Measurements from ENCODE around the gene RMP24.
A peak's percentile ranks its signal among the peaks of the same experiment; 100 is the strongest.
"Not testable (repeated sequence)": the region's sequence is repeated elsewhere in the genome, so short reads cannot be mapped to it uniquely, and the experiment has no call there.

RMP24 gene

GRCh38 chr18:35968278-35968880 is 4.1 kb upstream of the RMP24 start:
- no peak for DNase-seq (ENCODE audit: low spot score)

- no peak for DNase-seq (ENCODE audit: low spot score)
These were observed 2.8 kb upstream of the RMP24 start for GRCh38 chr18:35969676-35970075.

DNA sequence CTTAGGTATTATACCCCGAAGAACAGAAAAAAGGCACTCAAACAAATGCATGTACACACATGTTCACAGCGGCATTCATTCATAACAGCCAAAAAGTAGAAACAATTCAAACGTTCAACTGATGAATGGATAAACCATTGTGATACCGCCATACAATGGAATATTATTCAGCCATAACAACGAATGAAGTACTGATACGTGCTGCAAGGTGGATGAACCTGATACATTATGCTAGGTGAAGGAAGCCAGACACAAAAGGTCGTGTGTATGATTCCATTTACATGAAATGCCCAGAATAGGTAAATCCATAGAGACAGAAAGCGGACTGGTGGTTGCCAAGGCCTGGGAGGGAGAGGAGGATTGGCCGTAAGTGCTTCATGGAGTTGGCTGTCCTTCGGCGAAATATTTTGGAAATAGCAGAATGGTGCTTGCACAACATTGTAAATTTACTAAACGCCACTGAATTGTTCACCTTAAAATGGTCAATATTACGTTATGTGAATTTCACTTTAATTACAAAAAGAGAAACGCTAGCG is 750 bp upstream of the RMP24 start:
- DNase-seq (ENCODE audit: low spot score): peak; percentile 3

GRCh38 chr18:35973650-35974049 is 1.2 kb downstream of the RMP24 start:
- no peak for DNase-seq (ENCODE audit: low spot score)

DNA sequence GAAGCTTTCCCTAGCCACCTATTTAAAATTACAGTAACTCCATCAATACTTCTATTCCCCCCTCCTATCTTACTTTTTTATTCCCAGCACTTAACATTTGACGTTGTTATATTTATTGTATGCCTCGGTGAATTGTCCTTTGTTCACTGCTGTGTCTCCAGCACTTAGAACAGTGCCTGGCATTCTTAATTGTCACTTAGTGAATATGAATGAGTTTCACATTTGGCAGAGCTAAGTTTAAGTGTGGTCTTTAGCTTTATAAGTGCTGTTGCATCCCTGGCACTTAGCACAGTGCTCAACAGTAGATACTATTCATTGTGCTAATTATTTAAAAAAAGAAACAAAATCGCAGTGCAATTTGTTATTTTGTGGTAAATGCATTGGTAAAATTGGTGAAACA is 1.7 kb downstream of the RMP24 start:
- DNase-seq (ENCODE audit: low spot score): no peak

- no peak for DNase-seq (ENCODE audit: low spot score)
These were observed 6.6 kb downstream of the RMP24 start for GRCh38 chr18:35979112-35979511.

DNA sequence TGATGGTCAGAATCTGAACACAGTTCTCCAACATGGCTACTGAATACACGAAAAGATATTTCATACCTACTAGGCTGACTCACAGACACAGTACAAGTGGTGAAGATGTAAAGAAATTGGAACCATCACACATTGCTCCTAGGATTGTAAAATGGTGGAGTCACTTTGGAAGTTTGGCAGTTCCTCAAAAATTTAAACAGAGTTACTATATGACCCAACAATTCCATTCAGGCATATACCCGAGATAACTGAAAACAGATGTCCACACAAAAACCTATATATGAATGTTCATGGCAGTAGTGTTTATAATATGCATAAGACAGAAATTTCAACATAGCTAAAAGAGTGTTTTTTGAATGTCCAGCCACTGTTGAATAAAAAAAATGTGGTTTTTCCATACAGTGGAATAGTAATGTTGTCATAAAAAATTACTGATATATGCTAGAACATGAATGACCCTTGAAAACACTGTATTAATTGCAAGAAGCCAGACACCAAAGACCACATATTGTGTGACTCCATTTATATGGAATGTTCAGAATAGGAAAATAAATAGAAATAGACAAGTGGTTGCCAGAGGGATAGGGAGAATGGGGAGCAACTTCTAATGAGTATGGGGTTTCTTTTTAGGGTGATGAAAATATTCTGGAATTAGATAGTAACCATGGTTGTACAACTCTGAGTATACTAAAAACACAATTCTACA is 10.1 kb downstream of the RMP24 start:
- no peak for DNase-seq (ENCODE audit: low spot score)

GRCh38 chr18:35983147-35983546 is 10.7 kb downstream of the RMP24 start:
- no peak for DNase-seq (ENCODE audit: low spot score)

DNA sequence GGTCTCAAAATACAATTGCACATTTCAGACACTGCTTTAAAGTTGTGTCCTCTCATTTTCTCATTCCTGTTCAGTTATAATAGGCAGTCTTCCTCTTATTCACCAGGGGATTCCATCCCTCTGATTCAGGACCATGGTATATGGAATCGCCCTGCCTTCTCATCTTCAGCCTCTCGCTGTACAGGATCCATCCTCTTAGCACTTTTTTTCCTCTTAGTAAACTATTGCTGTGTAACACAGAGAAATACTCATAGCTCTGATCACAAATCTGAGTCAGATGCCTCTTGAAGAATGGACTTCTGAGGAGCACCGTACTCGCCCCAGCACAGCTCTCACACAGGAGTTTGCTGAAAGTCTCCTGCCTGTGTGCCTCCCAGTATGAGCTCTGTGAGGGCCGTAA is 11.3 kb downstream of the RMP24 start:
- DNase-seq (ENCODE audit: low spot score): no peak

DNA sequence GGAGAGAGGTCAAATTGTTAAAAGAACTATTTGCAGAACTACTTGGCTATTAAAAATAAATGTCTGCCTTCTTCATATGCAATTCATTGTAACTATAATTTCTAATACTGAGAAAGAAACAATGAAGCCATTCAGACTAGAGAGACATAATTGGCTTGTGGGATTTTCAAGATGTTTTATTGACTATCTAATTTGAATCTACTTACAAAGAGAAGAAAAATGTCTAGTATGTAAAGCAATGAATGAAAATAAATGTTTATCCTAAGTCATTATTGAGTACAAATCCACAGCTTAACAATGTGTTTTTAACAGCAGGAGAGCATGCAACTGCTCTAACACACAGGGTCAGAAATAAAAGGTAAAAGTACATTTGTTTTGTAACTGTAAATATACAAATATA is 19.2 kb downstream of the RMP24 start:
- no peak for DNase-seq (ENCODE audit: low spot score)

- DNase-seq (ENCODE audit: low spot score): no peak
These were observed 20.5 kb downstream of the RMP24 start for GRCh38 chr18:35993013-35993412.

GRCh38 chr18:35998967-35999366 is 26.5 kb downstream of the RMP24 start:
- peak; percentile 4 for DNase-seq (ENCODE audit: low spot score)

DNA sequence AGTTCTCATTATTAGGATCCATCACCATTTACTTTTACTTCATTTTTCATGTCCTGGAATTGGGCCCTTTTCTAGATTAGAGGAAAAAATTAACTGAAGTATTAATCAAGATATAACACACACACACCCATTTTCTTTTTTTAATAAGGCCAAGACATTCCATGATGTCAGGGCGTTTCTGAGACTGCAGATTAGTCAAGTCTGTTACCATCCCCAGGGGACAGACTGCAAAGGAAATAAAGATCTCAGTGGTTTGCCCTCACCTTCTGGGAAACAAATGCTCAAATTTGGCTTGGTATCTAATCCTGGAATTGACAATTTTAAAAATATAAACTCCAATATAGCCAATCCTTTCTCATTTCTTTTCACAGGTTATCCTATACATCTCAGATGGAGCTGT is 27.4 kb downstream of the RMP24 start:
- DNase-seq (ENCODE audit: low spot score): no peak

GRCh38 chr18:36006997-36007396 is 34.5 kb downstream of the RMP24 start:
- no peak for DNase-seq (ENCODE audit: low spot score)

DNA sequence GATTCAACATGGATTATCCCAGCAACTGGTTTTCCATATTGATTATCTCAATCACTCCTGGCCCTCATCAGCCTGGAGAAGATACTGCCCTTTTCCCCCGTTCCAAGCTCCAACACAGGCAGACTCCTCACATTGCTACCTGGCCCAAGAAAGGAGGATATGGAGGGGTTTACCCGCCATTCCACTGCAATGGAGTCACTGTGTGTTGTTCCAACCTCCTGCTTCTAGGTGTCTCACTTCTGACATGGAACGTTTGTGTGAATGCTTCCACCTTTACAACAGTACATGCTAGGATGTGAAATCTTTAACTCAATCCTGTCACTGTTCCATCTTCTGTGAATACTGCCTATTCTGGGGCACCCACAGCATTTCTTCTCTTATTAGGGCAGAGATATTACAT is 36.7 kb downstream of the RMP24 start:
- no peak for DNase-seq (ENCODE audit: low spot score)

DNA sequence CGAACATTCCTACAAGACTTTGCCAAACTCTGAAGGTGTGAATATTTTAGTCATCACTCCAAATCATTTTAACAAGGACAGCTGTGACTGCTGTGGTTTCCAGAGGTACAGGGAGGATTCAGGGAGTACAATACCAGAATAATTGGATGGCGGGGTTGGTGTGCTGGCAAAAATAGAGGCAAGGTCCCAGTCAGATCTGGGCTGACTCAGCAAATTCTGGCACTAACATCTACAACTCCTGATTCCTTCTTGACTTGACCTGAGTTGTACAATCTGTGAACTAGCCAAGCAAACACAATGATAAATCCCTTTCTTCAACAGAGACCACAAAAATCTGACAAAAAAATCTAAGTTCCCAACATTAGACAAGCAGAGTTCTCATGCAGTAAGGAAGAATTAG is 40.4 kb downstream of the RMP24 start:
- DNase-seq (ENCODE audit: low spot score): no peak

GRCh38 chr18:36015629-36016028 is 43.1 kb downstream of the RMP24 start:
- no peak for DNase-seq (ENCODE audit: low spot score)

DNA sequence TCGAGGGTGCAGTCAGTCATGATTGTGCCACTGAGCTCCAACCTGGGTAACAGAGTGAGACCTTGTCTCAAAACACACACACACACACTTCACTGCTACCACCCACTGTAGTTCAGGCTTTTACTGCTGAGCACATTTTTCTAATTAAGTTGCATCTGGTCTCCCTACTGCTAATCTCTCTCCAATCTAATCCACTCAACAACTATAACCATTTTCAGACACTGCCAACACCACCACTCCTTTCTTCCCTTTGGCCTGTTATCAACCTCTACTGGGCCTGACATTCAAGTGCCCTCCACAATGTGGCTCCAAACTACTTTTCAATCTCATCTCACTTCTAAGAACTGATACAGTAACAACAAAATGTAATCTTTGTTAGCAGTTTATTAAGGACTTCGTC is 44.8 kb downstream of the RMP24 start:
- no peak for DNase-seq (ENCODE audit: low spot score)

DNA sequence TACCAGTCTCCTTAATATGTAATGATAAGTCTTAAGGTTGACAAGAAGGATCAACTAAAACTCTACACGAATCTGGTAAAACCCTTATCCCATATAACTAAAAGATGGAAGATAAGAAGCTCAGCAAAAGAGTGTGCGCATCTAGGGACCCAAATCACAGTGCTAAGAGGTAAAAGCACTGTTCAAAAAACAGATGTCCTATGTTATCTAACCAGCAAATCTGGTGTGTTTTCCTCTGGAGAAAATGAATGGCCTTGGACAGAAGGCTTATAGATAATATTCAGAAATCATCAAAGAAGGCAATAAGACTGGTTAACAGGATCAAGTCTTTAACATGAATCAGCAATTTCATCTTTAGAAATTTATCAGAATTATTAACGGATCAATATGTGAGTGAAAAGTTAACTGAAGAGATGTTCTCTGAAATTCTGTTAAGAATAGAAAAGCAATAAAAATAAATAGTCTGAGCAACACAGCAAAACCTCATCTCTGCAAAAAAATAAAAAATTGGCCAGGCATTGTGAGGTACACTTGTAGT is 47.8 kb downstream of the RMP24 start:
- DNase-seq (ENCODE audit: low spot score): no peak

- no peak for DNase-seq (ENCODE audit: low spot score)
These were observed 50.9 kb downstream of the RMP24 start for GRCh38 chr18:36023336-36023735.

- not testable (repeated sequence) for DNase-seq (ENCODE audit: low spot score)
These were observed 51.8 kb downstream of the RMP24 start for GRCh38 chr18:36024241-36024640.

DNA sequence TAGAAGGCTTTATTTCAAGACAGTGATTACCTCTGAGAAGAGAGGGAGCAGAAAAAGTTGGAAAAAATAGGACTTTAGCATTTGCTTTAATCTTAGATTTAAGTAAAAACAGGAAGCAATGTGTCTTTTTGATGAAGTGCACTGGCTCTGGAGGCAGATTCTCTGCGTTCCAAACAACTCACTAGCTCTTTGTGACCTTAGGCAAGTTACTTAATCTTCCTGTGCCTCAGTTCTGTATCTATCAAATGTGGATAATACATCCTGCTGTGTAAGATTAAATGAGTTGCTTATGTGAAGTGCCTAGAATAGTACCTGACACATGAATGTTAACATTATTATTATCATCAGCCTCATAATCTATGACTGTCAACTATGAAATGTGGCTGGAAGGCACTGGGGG is 52.5 kb downstream of the RMP24 start:
- DNase-seq (ENCODE audit: low spot score): no peak

GRCh38 chr18:36028859-36029258 is 56.4 kb downstream of the RMP24 start:
- DNase-seq (ENCODE audit: low spot score): no peak

Measured in SW480 (cell line).